HG03139 (cell line): ENCODE measurements around the gene HORMAD2.

Source experiments
- ATAC-seq: cut with Tn5 transposase; IDR thresholded peaks from one replicate; pipeline ENCODE4 v1.9.1; 2021; ENCODE audit not compliant: unreplicated experiment

Gene HORMAD2

DNA sequence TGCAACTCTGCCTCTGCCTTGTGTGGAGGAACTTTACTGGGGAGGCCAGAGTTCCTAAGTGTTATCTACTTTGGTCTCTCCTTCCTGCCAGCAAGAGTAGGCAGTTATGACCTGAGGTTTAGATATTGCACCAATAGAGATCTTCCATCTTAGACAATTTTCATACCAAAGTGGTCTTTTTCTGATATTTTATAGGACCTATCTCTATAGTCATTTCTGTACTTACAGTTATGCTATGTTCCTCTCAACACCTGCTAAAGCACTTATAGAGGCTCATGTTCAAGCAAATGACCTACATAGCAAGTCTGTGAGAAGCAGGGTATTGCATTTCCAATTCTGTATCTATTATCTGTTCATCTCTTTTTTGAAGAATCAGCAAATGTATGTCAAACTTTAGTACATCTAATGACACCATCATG is 80.8 kb downstream of the HORMAD2 start:
- no peak for ATAC-seq

DNA sequence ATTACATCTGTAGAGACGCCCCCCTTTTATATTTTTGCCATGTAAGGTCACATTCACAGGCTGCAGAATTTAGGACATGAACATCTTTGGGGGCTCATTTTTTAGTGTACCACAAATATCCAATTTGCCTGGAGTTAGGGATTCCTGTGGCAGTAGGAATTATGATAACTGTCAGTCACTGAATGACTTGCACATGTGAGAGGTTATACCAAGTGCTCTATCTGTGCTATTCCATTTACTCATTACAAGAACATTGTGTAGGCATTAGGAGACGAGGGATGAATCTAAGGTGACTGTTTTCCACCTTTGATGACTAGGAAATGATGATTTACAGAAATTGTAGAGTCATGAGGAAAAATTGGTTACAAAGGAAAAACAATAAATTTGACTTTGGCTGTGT is 87.0 kb downstream of the HORMAD2 start:
- ATAC-seq = no peak

DNA sequence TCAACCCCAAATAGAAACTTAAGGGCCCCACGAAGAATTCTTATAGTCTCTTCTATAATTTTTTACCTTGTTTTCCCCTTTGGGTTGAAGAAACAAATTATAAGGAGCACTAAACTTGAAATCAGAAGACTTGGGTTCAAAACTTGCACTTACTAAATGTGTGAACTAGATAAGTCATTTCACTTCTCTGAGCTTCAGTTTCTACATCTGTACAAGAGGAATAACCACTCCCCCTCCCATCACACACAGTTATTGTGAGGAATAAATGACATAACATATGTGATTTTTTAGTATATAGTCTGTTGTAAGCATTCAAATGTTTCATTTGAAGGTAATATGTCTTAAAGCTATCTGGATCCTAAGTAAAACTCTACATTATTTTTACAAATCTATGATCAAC is 87.5 kb downstream of the HORMAD2 start:
- no peak for ATAC-seq

DNA sequence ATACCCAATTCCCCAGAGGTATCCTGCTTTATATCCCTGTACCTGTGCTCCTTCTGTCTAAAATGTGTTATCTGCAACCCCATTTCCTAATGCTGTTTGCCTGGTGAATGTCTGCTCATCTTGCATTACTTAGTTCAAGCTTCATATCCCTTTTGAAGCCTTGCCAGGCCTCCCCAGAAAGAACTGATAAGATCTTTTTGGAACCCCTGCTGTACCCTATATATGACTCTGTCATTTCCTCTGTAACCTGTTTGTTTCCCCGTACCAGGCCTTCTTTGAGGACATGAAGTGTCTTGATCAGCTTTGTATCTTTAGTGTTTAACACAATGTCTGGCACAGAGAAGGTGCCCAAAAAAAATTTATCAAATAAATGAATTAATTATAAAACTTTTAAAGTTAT is 88.7 kb downstream of the HORMAD2 start:
- no peak for ATAC-seq

DNA sequence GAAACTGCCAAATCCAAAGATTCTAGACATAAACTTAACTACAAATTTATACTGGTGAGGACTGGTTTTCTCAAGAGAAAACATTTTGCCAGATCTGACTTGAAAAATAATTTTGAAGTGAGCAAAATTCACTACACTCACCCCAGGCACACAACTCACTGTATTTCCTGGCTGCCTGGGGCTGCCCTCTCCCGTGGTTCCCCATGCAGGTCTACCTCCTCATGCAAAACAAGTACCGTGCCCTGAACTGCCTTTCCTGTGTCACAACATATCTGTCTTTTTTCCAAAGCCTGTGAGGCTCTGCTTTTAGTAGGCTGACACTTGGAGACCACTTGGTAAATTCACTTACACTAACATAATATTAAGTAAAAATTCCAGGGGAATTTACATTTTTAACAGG is 89.9 kb downstream of the HORMAD2 start:
- no peak for ATAC-seq

DNA sequence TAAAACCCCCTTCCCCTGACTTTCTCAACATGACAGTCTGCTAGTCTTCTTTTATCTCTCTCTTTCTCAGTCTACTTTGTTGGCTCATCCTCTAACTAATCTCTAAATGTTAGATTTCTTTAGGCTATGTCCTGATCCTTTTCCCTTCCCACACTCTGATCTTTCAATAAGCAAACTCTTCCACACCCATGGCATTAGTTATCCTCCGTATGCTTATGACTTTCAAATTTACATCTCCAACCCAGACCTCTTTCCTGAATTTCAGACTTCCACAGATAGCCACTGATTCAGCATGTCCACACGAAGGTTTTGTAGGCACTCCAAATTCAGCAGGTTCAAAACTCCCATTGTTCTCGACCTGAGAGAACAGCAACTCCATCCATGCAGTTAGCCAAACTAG is 90.7 kb downstream of the HORMAD2 start:
- ATAC-seq = no peak

DNA sequence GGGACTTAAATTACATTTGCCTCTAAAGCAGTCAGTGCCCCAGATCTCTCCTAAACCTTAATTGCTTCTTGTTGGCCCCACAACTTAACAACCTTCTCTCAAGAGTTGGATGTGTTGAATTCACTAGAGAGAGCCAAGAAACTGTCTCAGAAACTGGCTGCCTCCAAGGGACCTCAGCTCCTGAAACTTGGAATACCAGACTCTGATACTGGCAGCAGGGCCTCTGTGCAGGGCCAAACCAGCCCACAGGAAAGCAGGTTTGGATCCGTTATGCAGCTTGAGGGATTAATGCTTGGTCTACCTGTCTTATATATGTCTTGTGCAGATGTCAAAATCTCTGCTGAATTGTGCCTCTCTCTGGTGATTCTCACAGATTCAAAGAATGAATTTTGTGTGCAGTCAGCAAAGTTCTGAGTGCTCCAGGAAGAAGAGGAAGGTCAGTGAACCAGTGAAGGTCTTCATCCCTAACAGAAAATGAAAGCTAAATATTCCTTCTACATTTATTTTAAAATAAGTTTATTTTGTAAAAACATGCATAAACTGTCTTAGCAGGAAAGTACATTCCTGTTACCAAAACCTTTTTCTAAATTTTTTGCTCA is 95.5 kb downstream of the HORMAD2 start:
- ATAC-seq = no peak

DNA sequence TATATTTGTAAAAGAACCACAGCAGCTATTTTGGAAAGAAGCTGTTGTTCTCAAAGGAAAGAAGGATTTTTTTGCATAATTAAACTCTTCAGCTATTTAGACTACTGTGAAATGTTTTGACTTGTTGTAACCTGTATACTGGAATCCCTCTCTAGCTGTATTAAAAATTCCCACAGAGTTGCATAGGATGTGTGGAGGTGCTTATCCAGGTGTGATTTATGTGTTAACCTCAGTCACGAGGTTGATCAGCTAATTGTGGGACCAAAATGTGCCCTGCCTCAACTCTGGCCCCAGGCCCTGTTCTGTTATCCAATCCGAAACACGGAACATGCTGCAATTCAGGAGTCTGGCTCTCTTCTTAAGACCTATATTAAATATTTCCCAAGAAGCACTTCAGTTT is 96.2 kb downstream of the HORMAD2 start:
- ATAC-seq = no peak

DNA sequence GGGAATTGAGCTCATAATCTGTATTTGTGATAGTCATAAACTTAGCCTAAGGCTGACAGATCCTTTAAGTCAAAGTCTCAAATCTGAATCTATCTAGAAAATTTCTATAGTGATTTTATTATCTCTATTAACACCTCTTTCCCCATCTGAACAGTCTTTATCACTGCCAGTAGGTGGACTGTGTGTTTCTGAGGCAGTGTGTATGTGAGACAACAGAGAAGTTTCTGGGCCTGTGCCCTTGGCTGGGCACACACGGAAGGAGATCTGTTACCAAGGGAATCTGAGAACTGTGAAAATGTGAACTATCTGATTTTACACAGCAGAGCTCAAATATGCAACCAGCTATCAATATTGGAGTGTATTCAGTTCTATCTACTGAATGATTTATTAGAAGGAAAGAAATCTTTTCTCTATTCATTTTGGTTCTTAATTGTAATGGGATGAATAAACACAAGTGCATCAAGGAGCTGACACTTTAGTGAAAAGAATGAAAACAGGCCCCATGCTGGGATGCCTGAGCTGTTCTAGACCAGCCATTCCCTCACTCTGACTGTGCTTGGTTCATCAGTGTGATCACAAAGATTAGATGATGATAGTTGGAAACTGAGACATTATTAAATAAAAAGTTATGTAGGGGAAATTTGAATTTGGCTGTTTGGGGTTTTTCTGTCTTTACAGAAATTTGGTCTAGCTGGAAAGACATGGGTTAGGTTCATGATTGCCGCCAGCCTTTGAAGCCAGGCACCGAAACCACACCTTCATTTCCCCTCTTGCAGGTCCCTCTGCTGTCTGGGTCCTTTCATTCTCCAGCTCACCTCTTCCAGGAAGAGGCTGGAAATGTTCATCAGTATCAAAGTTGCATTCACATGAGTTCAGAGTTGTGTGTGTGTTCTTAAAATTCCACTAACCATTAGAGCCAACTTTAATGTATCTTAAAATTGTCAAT is 98.2 kb downstream of the HORMAD2 start:
- ATAC-seq = no peak

DNA sequence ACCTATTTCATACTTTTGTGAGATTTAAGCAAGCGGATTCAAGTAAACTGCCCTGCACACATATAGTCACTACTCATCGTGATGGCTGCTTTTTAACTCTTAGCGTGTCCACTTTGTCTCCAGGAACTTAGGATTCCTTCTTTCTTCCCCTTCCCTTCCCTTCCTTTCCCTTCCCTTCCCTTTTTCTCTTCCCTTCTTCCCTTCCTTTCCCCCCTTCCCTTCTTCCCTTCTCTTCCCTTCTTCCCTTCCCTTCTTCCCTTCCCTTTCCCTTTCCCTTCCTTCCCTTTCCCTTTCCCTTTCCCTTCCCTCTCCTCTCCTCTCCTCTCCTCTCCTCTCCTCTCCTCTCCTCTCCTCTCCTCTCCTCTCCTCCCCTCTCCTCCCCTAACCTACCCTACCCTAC is 100.4 kb downstream of the HORMAD2 start:
- no peak for ATAC-seq

DNA sequence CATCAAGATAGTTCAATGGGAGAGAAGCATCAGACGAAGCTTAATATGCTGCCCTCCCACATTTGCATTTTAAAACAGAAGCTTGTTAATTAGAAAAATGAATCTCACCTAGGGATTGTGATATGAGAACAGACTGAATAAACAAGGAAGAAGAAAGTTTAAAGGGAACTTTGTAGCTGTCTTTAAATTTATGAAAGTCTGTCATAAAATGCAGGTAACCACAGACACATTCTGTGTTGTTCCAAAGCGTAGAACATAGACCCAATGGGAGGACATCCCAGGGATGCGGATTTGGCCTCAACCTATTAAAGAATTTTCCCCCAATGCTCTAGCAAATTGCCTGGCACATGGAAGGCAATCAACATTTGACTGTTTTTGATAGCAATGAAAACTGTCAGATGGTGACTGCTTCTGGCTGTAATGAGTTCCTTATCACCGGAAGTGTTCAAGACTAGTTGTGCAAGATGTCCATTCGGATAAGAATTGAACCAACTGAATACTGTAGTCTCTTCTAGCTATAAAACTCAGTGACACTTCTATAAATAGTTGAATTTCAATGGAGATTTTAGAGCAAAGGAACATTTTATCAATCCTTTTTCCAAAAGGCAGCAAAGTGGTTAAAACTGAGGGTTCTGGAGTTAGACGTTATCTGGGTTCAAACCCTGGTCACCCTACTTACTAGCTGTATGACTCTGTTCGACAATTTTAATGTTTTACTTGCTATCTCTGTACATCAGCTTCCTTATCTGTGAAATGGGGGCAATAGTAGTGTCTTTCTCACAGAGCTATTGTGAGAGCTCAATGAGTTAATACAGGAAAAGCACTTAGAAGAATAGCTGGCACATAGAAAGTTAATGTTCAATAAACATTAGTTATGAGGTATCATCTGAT is 101.4 kb downstream of the HORMAD2 start:
- no peak for ATAC-seq

DNA sequence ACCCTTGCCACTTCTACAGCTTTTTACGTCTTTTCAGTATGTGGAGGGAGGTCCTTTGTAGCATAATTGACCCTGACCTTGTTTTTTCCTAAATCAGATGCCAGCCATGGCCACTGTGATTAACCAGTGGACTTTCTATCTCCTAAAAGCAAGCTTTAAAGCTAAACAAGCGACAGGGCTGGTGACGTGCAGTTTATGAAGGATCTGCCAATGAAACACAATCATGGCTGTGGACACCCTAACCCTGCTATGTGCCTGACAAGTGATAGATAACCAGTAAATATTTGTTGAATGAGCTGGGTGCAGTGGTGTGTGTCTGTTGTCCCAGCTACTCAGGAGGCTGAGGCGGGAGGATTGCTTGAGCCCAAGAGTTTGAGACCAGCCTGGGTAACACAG is 102.1 kb downstream of the HORMAD2 start:
- ATAC-seq = no peak

DNA sequence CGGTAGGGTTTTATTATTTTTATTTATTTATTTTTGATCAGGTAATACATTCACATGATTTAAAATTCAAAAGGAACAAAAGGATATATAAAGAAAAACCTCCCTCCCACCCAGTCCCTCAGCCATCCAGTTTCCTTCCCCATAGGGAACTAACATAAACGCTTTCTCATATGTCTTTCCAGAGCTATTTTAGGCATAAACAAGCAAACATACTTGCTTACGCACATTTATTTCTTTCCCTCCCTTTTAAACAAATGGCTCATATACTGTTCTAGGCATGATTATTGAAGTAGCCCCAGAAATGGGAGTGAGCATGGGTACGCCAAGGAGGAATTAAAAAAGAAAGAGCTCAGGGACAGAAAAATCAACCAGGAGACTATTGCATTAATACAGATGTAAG is 102.6 kb downstream of the HORMAD2 start:
- ATAC-seq = no peak

DNA sequence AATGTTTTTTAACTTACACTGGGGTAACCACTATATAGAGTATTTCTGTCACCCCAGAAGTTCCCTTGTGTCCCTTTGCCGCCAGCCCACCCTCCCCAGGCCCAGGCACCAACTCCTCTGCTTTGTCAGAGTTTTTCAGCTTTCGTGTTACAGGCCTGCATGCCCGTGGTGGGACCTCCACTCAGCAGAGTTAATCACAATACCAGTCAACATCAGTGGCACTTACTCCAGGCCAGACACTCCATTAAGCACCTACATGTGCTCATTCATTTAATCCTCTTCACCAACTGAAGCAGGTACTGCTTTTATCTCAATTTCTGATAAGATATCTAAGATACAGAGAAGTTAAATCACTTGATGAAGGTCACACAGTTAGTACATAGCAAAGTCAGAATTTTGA is 103.0 kb downstream of the HORMAD2 start:
- ATAC-seq = no peak

DNA sequence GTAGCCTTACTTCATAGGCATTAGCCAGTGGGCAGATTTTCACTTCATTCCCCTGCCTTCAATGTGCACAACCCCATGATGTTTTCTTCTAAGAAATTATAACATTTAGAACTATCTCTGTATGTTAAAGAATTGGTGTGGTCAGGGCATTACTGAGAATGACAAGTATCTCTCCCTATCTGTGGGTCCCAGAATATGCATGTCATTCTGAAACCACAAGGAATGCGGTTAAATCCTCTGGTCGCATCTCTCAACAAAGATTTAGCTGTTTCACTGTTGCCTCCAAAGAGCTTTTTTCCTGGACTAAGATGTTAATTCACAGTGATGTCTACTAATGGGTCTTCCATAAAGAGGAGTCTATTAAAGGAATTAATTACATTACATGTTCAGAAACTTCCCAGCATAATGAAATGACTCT is 103.6 kb downstream of the HORMAD2 start:
- no peak for ATAC-seq

DNA sequence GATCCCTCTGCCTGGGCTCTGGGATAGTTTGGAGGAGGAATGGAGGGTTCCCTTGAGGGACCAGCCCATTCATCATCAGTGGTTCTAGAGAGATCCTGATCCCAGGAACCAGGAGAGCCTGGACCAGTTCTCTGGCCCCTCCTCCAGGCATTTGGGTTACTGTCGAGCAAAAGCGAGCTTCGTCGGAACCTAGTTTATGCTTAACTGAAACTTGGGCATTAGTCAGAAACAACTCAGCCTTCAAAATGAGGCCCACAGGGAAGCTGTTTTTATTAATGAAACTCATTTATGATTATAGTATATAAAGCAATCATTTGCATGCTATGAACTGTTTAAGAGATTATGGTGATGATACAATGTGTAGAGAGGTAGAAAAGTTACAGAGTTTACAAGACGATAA is 104.9 kb downstream of the HORMAD2 start:
- no peak for ATAC-seq

DNA sequence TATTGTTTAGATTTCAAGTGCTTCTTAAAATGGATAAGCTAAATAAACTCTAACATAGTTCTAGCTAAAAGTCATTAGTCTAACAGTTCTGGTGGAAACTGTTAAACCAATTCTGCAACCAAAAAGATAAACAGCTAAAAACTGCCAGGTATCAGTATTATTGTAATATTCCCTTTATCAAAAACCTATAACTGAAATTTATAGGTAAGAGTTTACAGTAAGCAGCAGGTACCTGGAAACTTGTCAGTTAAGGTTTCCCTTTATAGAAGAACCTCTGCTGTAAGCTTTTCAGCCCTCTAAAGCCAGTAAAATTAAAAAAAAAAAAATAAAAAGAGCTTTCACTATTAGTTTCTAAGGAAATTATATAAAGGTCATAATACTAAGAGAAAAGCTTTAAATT is 105.3 kb downstream of the HORMAD2 start:
- no peak for ATAC-seq

DNA sequence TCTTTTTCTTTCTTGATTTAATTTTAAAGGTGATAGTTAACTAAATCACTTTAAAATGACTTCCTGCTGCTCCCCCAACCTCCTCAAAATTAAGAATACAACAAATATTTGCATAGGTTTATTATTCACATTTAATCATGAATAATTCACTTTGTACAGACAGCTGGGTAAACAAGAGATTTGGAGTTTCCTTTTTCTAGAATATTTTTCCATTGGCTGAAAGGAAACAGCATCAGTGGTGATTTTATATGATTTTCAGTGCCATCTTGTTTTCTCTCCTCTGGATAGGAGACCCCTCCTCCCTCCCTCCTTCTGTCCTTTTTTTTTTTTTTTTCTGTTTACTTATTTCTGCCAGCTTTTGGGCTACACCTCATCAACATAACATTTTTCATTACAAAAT is 105.8 kb downstream of the HORMAD2 start:
- no peak for ATAC-seq

DNA sequence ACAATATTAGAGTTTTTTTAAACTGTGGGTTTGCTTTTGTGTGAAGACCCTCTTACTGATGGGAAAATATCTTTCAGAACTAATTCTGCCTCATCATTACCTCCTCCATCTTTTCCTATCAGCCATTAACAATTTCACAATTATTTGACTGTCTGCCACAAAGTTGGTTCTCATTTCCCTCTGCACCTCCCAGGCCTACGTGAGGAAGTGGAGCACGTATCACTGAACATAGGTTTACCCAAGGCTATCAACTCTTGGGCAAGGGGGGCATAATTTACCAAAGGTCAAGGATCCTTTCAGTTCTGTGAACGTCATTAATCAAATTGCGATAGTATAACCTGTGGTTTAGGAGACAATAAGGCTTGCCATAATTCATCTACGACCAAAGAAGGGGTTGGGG is 106.2 kb downstream of the HORMAD2 start:
- ATAC-seq = no peak

DNA sequence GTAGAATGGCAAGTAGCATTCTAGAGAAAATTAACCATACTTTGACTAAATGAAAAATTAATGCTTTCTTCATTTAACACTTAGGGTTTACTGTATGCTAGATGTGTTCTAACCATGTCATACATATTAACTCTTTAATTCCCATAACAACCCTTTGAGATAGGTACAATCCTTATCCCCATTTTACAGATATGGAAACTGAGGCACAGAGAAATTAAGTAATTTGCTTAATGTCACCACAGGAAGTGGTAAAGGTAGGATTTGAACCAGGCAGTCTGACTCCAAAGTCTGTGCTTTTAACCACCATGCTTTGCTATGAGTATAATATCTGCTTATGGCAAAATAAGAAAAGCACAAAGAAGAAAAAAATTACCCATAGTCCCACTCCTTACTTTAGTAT is 106.8 kb downstream of the HORMAD2 start:
- no peak for ATAC-seq

DNA sequence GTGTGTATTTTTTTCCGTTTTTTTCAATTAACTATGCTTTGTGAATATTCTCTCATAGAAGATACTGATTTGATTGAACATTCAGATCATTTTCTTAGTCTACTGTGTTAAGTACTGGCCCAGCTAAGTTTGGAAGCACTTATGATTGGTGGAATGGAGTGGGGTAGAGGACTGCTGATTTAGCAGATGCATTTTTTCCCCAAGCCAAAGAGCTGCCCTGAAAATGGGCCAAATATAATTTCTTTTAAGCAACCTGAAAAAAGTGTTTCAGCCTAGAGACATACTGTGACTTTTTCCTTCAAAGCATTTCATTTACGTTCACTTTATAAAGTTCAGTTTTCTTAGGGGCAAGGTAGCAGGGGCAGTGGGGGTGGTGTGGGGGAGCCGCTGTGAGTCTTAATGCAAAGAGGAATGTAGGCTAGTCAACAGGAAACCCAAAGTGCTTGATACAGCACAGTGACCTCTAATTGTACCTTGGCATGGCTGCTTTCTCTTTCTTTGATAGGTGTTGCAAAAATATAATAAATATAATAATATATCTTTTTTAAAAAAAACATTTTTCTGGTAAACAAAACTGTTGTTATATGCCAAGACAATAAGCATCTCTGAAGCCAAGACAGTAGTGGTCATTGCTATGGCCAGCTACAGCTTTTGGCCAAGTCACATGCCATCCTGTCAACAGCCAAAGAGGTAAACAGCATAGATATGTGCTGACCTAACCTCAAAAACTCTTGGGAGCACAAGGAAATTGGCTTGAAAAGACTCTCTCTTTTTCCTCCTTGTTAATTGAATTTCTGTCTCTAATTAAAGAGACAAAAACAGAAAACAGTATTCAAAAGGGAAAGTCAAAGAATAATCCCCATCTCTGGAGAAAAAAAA is 107.5 kb downstream of the HORMAD2 start:
- ATAC-seq = no peak
